Measurements from ENCODE around the gene RGS11. TPM values are rescaled to one million over a fixed set of nuclear protein-coding genes. Genes with fewer than 3 reads are reported as not detected.
A peak's percentile ranks its signal among the peaks of the same experiment; 100 is the strongest.

The RGS11 gene
- total RNA-seq, 1 experiment from 2014 or later, result not detected

GRCh38 chr16:220021-220420 lies 55.7 kb downstream of the RGS11 start:
- H3K36me3 ChIP-seq (ENCODE audit: insufficient read depth, low read length, poor library complexity, severe bottlenecking), result peaks cover 83% of the 10 kb centered on the region
- no peaks in the 10 kb centered on the region for H3K27me3 ChIP-seq (replicated peaks; ENCODE audit: insufficient read depth, low read depth, low read length, poor library complexity)
- intact Hi-C loops (cut with micrococcal nuclease; ENCODE audit: unreplicated experiment), result no loop called here
- H3K4me1 ChIP-seq (ENCODE audit: insufficient read depth, low read length, poor library complexity, severe bottlenecking), result no peaks in the 10 kb centered on the region
- ChIA-PET POLR2A (ENCODE audit: low non-redundant PET) (no interaction called here), CTCF (no interaction called here)
- no peak overlapping the region for H3K27ac ChIP-seq (ENCODE audit: low read depth, low read length, poor library complexity, severe bottlenecking)
- DNase-seq (ENCODE audit: low spot score), result no peak
- BruUV-seq (replicated peaks), result TSS peak; percentile 3
- H3K4me3 ChIP-seq (ENCODE audit: low read depth, low read length, poor library complexity, severe bottlenecking), result no peak overlapping the region
- H3K9me3 ChIP-seq (ENCODE audit: low read depth, low read length, poor library complexity, severe bottlenecking), result no peaks in the 10 kb centered on the region
- TF ChIP-seq CTCF (conservative IDR thresholded peaks at IDR 0.05; ENCODE audit: low read depth, low read length), result no peak
- no peak for TF ChIP-seq EZH2 (IDR thresholded peaks at IDR 0.05; ENCODE audit: borderline replicate concordance, low read depth, low read length, poor library complexity, severe bottlenecking)

Other genes starting within 250 kb of the RGS11 start
- 41.5 and 48.5 TPM in 2 replicates for gene POLR3K, start 222.3 kb downstream of the RGS11 start, total RNA-seq (2021)
- 52.5 and 54.9 TPM in 2 replicates for gene SNRNP25, start 222.1 kb downstream of the RGS11 start, total RNA-seq (2021)
- gene RHBDF1, start 203.3 kb downstream of the RGS11 start, total RNA-seq (2021), result 5.8 TPM in 2 replicates
- 30.6 and 34.2 TPM in 2 replicates for gene MPG, start 197.7 kb downstream of the RGS11 start, total RNA-seq (2021)
- gene NPRL3, start 137.3 kb downstream of the RGS11 start, total RNA-seq (2021), result 61.6 and 62.6 TPM in 2 replicates
- gene HBZ, start 123.3 kb downstream of the RGS11 start, total RNA-seq (2021), result not detected in 2 replicates
- not detected in 2 replicates for gene HBM, start 110.0 kb downstream of the RGS11 start, total RNA-seq (2021)
- 1.9 and 6.1 TPM in 2 replicates for gene HBA2, start 103.1 kb downstream of the RGS11 start, total RNA-seq (2021)
- 5.9 and 9.5 TPM in 2 replicates for gene HBA1, start 99.3 kb downstream of the RGS11 start, total RNA-seq (2021)
- 1.2 and 5.2 TPM in 2 replicates for gene HBQ1, start 95.5 kb downstream of the RGS11 start, total RNA-seq (2021)
- gene LUC7L, start 46.5 kb downstream of the RGS11 start, total RNA-seq (2021), result 128 and 152 TPM in 2 replicates
- 72.4 and 82.1 TPM in 2 replicates for gene FAM234A, start 41.1 kb downstream of the RGS11 start, total RNA-seq (2021)
- 0.41 and 0.48 TPM in 2 replicates for gene ARHGDIG, start 4.6 kb upstream of the RGS11 start, total RNA-seq (2021)
- 0.46 TPM in 1 of 2 replicates, not detected in the other for gene PDIA2, start 7.2 kb upstream of the RGS11 start, total RNA-seq (2021)
- gene AXIN1, start 76.8 kb upstream of the RGS11 start, total RNA-seq (2021), result 32.7 and 38.2 TPM in 2 replicates
- gene MRPL28, start 94.6 kb upstream of the RGS11 start, total RNA-seq (2021), result 150 and 157 TPM in 2 replicates
- gene PGAP6, start 106.0 kb upstream of the RGS11 start, total RNA-seq (2021), result 38.7 and 47.1 TPM in 2 replicates
- gene NME4, start 121.3 kb upstream of the RGS11 start, total RNA-seq (2021), result 261 and 321 TPM in 2 replicates
- gene DECR2, start 125.9 kb upstream of the RGS11 start, total RNA-seq (2021), result 27.5 and 28.7 TPM in 2 replicates
- gene RAB11FIP3, start 149.7 kb upstream of the RGS11 start, total RNA-seq (2021), result 44.8 and 44.9 TPM in 2 replicates